Neural progenitor cell (in vitro differentiated cells): ENCODE data around the gene IL36A. TPM values are rescaled to one million over a fixed set of nuclear protein-coding genes. Genes with fewer than 3 reads are reported as not detected.

Source experiments
- DNase-seq: peaks from one replicate; pipeline ENCODE4 v3.0.0-alpha.2; 2016; ENCODE audit warnings: low spot score
- H2AFZ ChIP-seq: fragments of 200-600 bp; sonication (generic); replicated peaks from 2 replicates; pipeline ENCODE4 v1.6.1; 2016; ENCODE audit warnings: antibody characterized with exemption
- H3F3A ChIP-seq: fragments of 200-600 bp; sonication (generic); 2 replicates; pipeline ENCODE4 v1.6.1; 2016; ENCODE audit warnings: antibody characterized with exemption, low read depth
- H3K27ac ChIP-seq: fragments of 200-600 bp; sonication (generic); 2 replicates; pipeline ENCODE4 v1.5.1; 2016; ENCODE audit warnings: mild to moderate bottlenecking
- H3K27me3 ChIP-seq: fragments of 200-600 bp; sonication (generic); 2 replicates; pipeline ENCODE4 v1.6.1; 2016; ENCODE audit warnings: mild to moderate bottlenecking, moderate library complexity
- H3K36me3 ChIP-seq: fragments of 200-600 bp; sonication (generic); 2 replicates; pipeline ENCODE4 v1.5.1; 2016
- H3K4me1 ChIP-seq: fragments of 200-600 bp; sonication (generic); 2 replicates; pipeline ENCODE4 v1.6.1; 2016; ENCODE audit warnings: mixed run types
- H3K4me2 ChIP-seq: fragments of 200-600 bp; sonication (generic); 2 replicates; pipeline ENCODE4 v1.6.1; 2016
- H3K4me3 ChIP-seq: fragments of 200-600 bp; sonication (generic); 2 replicates; pipeline ENCODE4 v1.5.1; 2016
- H3K79me2 ChIP-seq: fragments of 200-600 bp; sonication (generic); 2 replicates; pipeline ENCODE4 v1.6.1; 2016; ENCODE audit warnings: low read depth
- H3K9ac ChIP-seq: fragments of 200-600 bp; sonication (generic); 2 replicates; pipeline ENCODE4 v1.6.1; 2016
- H3K9me3 ChIP-seq: fragments of 200-600 bp; sonication (generic); 2 replicates; pipeline ENCODE4 v1.5.1; 2016; ENCODE audit warnings: low read depth
- H4K20me1 ChIP-seq: fragments of 200-600 bp; sonication (generic); 2 replicates; pipeline ENCODE4 v1.6.1; 2016; ENCODE audit warnings: low read depth
- H3K27ac Mint-ChIP-seq: 3 replicates; pipeline ENCODE4 v1.8.0; 2021; ENCODE audit warnings: mixed read lengths
- H3K27me3 Mint-ChIP-seq: 2 replicates; pipeline ENCODE4 v1.8.0; 2022; ENCODE audit warnings: low read depth, mild to moderate bottlenecking, inconsistent platforms, moderate library complexity, mixed read lengths; ENCODE audit not compliant: insufficient read depth
- H3K36me3 Mint-ChIP-seq: 3 replicates; pipeline ENCODE4 v1.8.0; 2021; ENCODE audit warnings: mixed read lengths
- H3K4me1 Mint-ChIP-seq: 3 replicates; pipeline ENCODE4 v1.8.0; 2021; ENCODE audit warnings: mixed read lengths
- H3K4me3 Mint-ChIP-seq: 3 replicates; pipeline ENCODE4 v1.8.0; 2021; ENCODE audit warnings: mild to moderate bottlenecking, moderate library complexity, mixed read lengths
- H3K9me3 Mint-ChIP-seq: 3 replicates; pipeline ENCODE4 v1.8.0; 2020; ENCODE audit warnings: mixed read lengths
- CTCF ChIP-seq: fragments of 200-600 bp; sonication (generic); IDR thresholded peaks from 2 replicates; pipeline ENCODE4 v1.5.1; 2017; ENCODE audit warnings: antibody characterized with exemption, mild to moderate bottlenecking
- EZH2 ChIP-seq: fragments of 200-600 bp; sonication (generic); IDR thresholded peaks from 2 replicates; pipeline ENCODE4 v1.6.1; 2017; ENCODE audit warnings: antibody characterized with exemption, mild to moderate bottlenecking, moderate library complexity
- EZH2phosphoT487 ChIP-seq: fragments of 200-600 bp; sonication (generic); IDR thresholded peaks from 2 replicates; pipeline ENCODE4 v1.6.1; 2017; ENCODE audit warnings: antibody characterized with exemption
- total RNA-seq: library from RNA; depleted of rRNA; stranded (reverse); fragments of >200 nt; gene quantifications from 2 replicates; pipeline ENCODE4 v1.2.3, GENCODE V29; 2015; ENCODE audit warnings: low replicate concordance

The IL36A gene
- total RNA-seq, 1 donor from 2014 or later: not detected

DNA sequence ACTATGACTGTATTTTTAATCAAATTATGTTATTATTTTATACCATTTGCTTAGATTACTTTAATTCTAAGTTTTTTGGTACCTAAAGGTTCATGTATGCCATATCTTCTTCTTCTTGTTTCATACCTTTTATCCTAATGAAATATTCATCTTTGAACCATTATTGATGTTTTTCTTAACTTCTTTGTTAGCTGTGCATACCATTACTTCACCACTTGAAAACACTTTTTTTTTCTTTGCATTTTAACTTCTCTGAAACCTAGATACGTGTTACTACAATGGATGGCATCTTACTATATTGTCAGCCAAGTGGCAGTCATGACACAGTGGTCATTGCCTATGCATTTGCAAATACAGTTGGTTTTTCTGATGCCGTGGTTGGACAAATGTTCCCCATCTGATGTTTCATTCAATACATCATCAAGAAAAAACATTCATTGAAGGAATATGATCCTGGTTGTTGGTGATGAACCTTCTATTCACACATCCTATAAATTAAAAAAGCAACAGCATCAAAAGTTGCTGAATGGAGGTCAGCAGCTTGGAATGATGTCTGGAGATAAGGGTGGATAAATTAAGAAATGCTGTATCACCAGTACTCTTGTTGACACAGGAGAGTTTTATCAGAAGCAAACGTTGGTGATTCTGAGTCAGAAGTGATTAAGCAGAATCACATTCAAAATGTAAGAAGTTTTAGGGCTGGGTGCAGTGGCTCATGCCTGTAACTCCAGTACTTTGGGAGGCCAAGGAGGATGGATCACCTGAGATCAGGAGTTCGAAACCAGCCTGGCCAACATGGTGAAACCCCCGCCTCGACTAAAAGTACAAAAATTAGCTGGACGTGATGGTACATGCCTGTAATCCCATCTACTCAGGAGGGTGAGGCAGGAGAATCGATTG lies 7.4 kb downstream of the IL36A start:
- Histone ChIP-seq H3K79me2 (no peaks in the 10 kb centered on the region), H3K27me3 (peaks cover 24% of the 10 kb centered on the region), H2AFZ (no peak overlapping the region), H3K9me3 (no peaks in the 10 kb centered on the region), H3K27ac (no peak overlapping the region), H3F3A (no peaks in the 10 kb centered on the region), H3K4me1 (no peaks in the 10 kb centered on the region), H4K20me1 (no peaks in the 10 kb centered on the region), H3K4me3 (no peak overlapping the region), H3K36me3 (no peaks in the 10 kb centered on the region), H3K4me2 (no peak overlapping the region), H3K9ac (no peak overlapping the region)
- Mint-ChIP-seq H3K36me3 (no peaks in the 10 kb centered on the region), H3K9me3 (no peaks in the 10 kb centered on the region), H3K4me1 (no peaks in the 10 kb centered on the region), H3K27ac (no peak overlapping the region), H3K27me3 (peaks cover 2% of the 10 kb centered on the region), H3K4me3 (no peak overlapping the region)
- no peak for DNase-seq
- TF ChIP-seq EZH2 (no peak), CTCF (no peak), EZH2phosphoT487 (no peak)

DNA sequence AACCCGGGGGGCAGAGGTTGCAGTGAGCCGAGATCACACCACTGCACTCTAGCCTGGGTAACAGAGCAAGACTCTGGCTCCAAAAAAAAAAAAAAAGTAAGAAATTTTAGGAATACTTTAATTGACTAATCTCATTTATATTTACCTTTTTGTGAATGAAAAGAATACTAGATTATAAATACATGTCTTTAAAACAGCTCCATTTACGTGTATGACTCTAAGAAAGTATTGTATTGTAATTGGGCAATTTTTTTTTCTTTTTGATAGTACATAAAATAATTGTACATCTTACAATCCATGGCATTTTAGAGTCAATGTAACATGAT lies 8.0 kb downstream of the IL36A start:
- peaks cover 28% of the 10 kb centered on the region for H3K27me3 ChIP-seq
- H3K9ac ChIP-seq: no peak overlapping the region
- H4K20me1 ChIP-seq: no peaks in the 10 kb centered on the region
- H3K27ac ChIP-seq: no peak overlapping the region
- H3K4me3 ChIP-seq: no peak overlapping the region
- TF ChIP-seq EZH2phosphoT487 (no peak), CTCF (no peak), EZH2 (no peak)
- no peaks in the 10 kb centered on the region for H3K36me3 ChIP-seq
- no peak overlapping the region for H3K4me3 Mint-ChIP-seq
- H3K27me3 Mint-ChIP-seq: peaks cover 2% of the 10 kb centered on the region
- no peak for DNase-seq
- H3K27ac Mint-ChIP-seq: no peak overlapping the region
- no peaks in the 10 kb centered on the region for H3K4me1 ChIP-seq
- no peak overlapping the region for H3K4me2 ChIP-seq
- H3K9me3 ChIP-seq: no peaks in the 10 kb centered on the region
- H3K4me1 Mint-ChIP-seq: no peaks in the 10 kb centered on the region
- H2AFZ ChIP-seq: no peak overlapping the region
- no peaks in the 10 kb centered on the region for H3K9me3 Mint-ChIP-seq
- no peaks in the 10 kb centered on the region for H3K36me3 Mint-ChIP-seq
- no peaks in the 10 kb centered on the region for H3F3A ChIP-seq
- no peaks in the 10 kb centered on the region for H3K79me2 ChIP-seq

- Histone ChIP-seq H3K27ac (no peak overlapping the region), H3K4me3 (no peak overlapping the region), H3K36me3 (no peaks in the 10 kb centered on the region), H3K27me3 (peaks cover 28% of the 10 kb centered on the region), H3K9me3 (no peaks in the 10 kb centered on the region), H3K9ac (no peak overlapping the region), H3K4me2 (no peak overlapping the region), H2AFZ (no peak overlapping the region), H3K79me2 (no peaks in the 10 kb centered on the region), H3F3A (no peaks in the 10 kb centered on the region), H3K4me1 (no peaks in the 10 kb centered on the region), H4K20me1 (no peaks in the 10 kb centered on the region)
- H3K36me3 Mint-ChIP-seq: no peaks in the 10 kb centered on the region
- H3K27me3 Mint-ChIP-seq: peaks cover 2% of the 10 kb centered on the region
- peaks cover 4% of the 10 kb centered on the region for H3K9me3 Mint-ChIP-seq
- H3K4me3 Mint-ChIP-seq: no peak overlapping the region
- no peak for TF ChIP-seq CTCF
- TF ChIP-seq EZH2phosphoT487: no peak
- TF ChIP-seq EZH2: no peak
- H3K4me1 Mint-ChIP-seq: no peaks in the 10 kb centered on the region
- no peak overlapping the region for H3K27ac Mint-ChIP-seq
- no peak for DNase-seq
Observed at GRCh38 chr2:113014067-113014466, 8.8 kb downstream of the IL36A start.
